ENCODE results near the gene TRIM7.

TRIM7 gene

DNA sequence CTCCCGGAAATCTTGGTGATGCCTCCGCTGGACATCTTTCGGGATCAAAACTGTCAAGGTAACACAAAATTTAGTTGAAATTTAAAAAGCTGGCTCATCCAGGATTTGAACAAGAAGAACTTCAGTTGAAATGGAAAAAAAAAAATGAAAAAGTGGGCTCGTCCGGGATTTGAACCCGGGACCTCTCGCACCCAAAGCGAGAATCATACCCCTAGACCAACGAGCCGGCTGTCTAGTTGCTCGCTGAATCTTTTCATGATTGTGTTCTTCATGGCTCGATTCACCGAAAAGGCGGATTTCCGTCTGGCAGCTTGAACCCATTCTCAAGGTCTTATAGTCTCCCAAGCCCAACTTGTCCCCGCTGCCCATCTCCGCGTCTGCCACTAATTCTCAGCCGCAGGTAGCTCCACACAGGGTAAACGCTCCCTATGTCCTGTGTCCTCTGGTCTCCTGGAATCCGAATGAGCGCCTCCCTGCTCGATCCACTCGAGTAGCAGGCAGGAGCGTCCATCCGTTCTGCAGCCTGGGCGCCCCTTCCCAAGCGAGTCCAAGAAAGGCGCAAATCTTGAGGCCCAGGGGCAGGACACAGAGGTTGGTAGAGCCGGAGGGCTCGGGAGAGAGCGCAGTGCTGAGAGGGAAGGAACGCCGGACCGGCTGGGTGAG, 16.2 kb downstream of the TRIM7 start:
- DNase-seq (ENCODE audit: low read depth): peak; percentile 80
- TF ChIP-seq MYC (IDR thresholded peaks at IDR 0.05; ENCODE audit: low read depth, low read length): no peak
- TF ChIP-seq, protein P1, sequence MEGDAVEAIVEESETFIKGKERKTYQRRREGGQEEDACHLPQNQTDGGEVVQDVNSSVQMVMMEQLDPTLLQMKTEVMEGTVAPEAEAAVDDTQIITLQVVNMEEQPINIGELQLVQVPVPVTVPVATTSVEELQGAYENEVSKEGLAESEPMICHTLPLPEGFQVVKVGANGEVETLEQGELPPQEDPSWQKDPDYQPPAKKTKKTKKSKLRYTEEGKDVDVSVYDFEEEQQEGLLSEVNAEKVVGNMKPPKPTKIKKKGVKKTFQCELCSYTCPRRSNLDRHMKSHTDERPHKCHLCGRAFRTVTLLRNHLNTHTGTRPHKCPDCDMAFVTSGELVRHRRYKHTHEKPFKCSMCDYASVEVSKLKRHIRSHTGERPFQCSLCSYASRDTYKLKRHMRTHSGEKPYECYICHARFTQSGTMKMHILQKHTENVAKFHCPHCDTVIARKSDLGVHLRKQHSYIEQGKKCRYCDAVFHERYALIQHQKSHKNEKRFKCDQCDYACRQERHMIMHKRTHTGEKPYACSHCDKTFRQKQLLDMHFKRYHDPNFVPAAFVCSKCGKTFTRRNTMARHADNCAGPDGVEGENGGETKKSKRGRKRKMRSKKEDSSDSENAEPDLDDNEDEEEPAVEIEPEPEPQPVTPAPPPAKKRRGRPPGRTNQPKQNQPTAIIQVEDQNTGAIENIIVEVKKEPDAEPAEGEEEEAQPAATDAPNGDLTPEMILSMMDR (IDR thresholded peaks at IDR 0.05; ENCODE audit: low read depth, low read length): no peak
- TF ChIP-seq POLR2A (IDR thresholded peaks at IDR 0.05; ENCODE audit: extremely low read depth, insufficient read length): no peak
- TF ChIP-seq, protein P2, sequence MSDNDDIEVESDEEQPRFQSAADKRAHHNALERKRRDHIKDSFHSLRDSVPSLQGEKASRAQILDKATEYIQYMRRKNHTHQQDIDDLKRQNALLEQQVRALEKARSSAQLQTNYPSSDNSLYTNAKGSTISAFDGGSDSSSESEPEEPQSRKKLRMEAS (IDR thresholded peaks at IDR 0.05; ENCODE audit: low read depth, low read length): no peak
- peak overlapping the region; percentile 76 for H3K4me3 ChIP-seq (ENCODE audit: low read depth, low read length)

DNA sequence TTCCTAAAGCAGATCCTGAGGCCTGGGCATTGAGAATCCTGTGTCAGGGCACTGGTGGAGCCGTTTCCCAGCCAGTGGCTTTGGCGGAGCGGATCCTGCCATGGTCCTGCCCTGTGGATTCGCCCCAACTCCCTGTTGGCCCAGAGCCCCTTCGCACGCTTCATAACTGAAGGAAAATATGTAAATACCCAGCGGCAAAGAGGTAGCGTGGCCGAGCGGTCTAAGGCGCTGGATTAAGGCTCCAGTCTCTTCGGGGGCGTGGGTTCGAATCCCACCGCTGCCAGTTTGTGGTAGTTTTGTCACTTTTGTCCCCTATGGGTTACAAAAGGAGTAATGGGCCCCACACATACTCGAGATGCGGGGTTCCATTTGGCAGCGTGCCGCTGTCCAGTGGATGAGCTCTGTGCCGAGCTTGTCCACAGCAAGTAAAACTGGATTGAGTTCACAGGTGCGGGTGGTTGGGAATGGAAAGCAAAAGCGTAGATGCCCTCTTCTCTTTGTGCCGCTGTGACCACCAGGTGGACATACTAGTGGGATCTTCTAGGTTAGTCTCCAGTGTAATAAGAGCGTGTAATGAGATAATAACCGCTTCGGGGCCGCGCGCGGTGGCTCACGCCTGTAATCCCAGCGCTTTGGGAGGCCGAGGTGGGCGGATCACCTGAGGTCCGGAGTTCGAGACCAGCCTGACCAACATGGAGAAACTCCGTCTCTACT, 17.3 kb downstream of the TRIM7 start:
- TF ChIP-seq, protein P2 (IDR thresholded peaks at IDR 0.05; ENCODE audit: low read depth, low read length): peak; percentile 45
- TF ChIP-seq MYC (IDR thresholded peaks at IDR 0.05; ENCODE audit: low read depth, low read length) (0 out of 2 replicates have a peak, but pooled peaks have one; percentile 39), POLR2A (IDR thresholded peaks at IDR 0.05; ENCODE audit: extremely low read depth, insufficient read length) (no peak)
- TF ChIP-seq, protein P1 (IDR thresholded peaks at IDR 0.05; ENCODE audit: low read depth, low read length): peak; percentile 3
- peak overlapping the region; percentile 59 for H3K4me3 ChIP-seq (ENCODE audit: low read depth, low read length)
- peak; percentile 82 for DNase-seq (ENCODE audit: low read depth)

DNA sequence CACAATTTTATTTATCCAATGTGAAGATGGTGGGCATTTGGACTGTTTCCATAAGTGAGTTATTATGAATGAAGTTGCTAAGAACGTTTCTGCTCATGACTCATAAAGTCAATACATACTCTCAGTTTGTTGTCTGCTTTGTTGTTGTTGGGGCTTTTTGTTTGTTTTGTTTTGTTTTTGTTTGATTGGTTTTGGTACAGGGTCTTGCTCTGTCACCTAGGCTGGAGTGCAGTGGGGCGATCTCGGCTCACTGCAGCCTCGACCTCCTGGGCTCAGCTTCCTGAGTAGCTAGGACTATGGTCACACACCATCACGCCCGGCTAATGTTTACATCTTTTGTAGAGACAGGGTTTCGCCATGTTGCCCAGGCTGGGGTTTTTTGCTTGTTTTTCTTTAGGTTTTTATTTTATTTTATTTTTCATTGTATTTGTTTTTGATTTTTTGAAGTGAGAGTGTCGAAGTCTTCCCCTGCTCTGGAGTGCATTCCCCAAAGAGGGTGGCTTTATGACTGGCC, 18.0 kb downstream of the TRIM7 start:
- peak overlapping the region; percentile 50 for H3K4me3 ChIP-seq (ENCODE audit: low read depth, low read length)
- TF ChIP-seq, protein P2 (IDR thresholded peaks at IDR 0.05; ENCODE audit: low read depth, low read length): no peak
- TF ChIP-seq MYC (IDR thresholded peaks at IDR 0.05; ENCODE audit: low read depth, low read length): no peak
- no peak for TF ChIP-seq POLR2A (IDR thresholded peaks at IDR 0.05; ENCODE audit: extremely low read depth, insufficient read length)
- TF ChIP-seq, protein P1 (IDR thresholded peaks at IDR 0.05; ENCODE audit: low read depth, low read length): no peak
- DNase-seq (ENCODE audit: low read depth): peak; percentile 38

DNA sequence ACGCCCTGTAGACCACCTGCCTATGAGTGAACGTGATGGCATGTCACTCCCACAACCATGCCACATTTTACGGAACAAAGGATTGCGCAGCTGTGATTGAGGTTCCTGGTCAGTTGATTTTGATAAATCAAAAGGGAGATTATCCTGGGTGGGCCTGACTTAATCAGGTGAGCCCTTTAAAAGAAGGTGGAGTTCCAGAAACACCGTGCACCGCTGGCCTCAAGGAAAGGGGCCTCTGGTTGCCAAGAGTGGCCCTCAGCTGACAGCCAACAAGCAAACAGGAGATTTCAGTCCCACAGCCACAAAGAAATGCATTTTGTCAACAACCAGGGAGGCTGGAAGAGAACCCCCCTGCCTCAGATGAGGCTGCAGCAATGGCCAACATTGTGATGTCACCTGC, 19.0 kb downstream of the TRIM7 start:
- DNase-seq (ENCODE audit: low read depth): no peak
- TF ChIP-seq, protein P2 (IDR thresholded peaks at IDR 0.05; ENCODE audit: low read depth, low read length): no peak
- TF ChIP-seq POLR2A (IDR thresholded peaks at IDR 0.05; ENCODE audit: extremely low read depth, insufficient read length) (no peak), MYC (IDR thresholded peaks at IDR 0.05; ENCODE audit: low read depth, low read length) (no peak)

DNA sequence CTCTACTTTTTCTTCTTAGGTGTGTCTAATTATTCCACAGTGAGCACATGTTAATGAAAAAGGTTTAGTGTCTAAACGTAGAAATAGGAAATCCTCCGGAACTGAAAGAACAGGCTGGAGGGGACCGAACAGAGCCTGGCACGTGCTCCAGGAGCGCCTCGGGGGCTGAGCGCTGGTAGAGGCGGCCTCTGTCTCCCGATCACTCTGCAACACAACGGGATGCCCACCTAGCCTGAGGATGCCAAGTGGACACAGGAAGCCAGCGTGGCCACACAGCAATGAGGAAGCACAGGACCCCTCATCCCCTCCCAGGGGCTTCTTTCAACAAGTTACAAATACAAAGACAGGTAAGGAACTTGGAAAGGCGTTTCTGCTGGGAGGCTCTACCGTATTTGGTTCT, 19.4 kb downstream of the TRIM7 start:
- TF ChIP-seq, protein P1 (IDR thresholded peaks at IDR 0.05; ENCODE audit: low read depth, low read length): no peak
- no peak for TF ChIP-seq MYC (IDR thresholded peaks at IDR 0.05; ENCODE audit: low read depth, low read length)
- TF ChIP-seq POLR2A (IDR thresholded peaks at IDR 0.05; ENCODE audit: extremely low read depth, insufficient read length): no peak
- TF ChIP-seq, protein P2 (IDR thresholded peaks at IDR 0.05; ENCODE audit: low read depth, low read length): no peak
- no peak for DNase-seq (ENCODE audit: low read depth)
- no peak overlapping the region for H3K4me3 ChIP-seq (ENCODE audit: low read depth, low read length)

More for the DNA sequence above, 19.0 kb downstream of the TRIM7 start:
- H3K4me3 ChIP-seq (ENCODE audit: low read depth, low read length): no peak overlapping the region

DNA sequence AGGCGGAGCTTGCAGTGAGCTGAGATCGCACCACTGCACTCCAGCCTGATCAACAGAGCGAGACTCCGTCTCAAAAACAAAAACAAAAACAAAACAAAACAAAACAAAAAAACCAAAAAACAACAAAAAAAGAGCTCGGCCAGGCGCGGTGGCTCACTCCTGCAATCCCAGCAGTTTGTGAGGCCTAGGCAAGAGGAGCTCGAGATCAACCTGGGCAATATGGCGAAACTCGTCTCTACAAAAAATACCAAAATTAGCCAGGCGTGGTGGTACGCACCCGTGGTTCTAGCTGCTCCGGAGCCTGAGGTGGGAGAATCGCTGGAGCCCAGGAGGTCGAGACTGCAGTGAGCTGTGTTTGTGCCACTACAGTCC, 20.2 kb downstream of the TRIM7 start:
- no peak for TF ChIP-seq POLR2A (IDR thresholded peaks at IDR 0.05; ENCODE audit: extremely low read depth, insufficient read length)
- TF ChIP-seq, protein P1 (IDR thresholded peaks at IDR 0.05; ENCODE audit: low read depth, low read length): no peak
- TF ChIP-seq MYC (IDR thresholded peaks at IDR 0.05; ENCODE audit: low read depth, low read length): no peak
- TF ChIP-seq, protein P2 (IDR thresholded peaks at IDR 0.05; ENCODE audit: low read depth, low read length): no peak
- DNase-seq (ENCODE audit: low read depth): peak; percentile 50
- H3K4me3 ChIP-seq (ENCODE audit: low read depth, low read length): peak overlapping the region; percentile 46

All from NB4 (cell line).